Measurements from ENCODE around the gene MICB.
"Not testable (repeated sequence)": the region's sequence is repeated elsewhere in the genome, so short reads cannot be mapped to it uniquely, and the experiment has no call there.

Gene MICB

DNA sequence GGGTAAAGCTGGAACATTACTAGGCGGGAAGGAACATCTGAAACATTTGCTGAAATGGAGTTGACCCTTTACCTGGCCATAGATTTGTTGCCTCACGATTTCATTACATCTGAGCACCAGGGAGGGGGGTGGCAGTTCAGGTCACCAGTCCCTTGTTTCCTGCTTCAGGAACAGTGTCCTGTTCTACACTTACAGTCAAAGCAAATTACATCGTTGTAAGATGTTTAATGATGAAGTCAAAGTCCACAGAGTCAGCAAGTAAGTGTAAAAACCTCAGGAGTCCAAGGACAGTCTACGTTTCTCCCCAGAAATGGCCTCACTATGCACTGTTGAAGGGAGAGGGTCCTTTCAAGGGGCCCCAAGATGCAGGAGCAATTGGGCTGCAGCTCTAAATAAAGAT lies 8.9 kb upstream of the MICB start:
- TF ChIP-seq, protein P1, sequence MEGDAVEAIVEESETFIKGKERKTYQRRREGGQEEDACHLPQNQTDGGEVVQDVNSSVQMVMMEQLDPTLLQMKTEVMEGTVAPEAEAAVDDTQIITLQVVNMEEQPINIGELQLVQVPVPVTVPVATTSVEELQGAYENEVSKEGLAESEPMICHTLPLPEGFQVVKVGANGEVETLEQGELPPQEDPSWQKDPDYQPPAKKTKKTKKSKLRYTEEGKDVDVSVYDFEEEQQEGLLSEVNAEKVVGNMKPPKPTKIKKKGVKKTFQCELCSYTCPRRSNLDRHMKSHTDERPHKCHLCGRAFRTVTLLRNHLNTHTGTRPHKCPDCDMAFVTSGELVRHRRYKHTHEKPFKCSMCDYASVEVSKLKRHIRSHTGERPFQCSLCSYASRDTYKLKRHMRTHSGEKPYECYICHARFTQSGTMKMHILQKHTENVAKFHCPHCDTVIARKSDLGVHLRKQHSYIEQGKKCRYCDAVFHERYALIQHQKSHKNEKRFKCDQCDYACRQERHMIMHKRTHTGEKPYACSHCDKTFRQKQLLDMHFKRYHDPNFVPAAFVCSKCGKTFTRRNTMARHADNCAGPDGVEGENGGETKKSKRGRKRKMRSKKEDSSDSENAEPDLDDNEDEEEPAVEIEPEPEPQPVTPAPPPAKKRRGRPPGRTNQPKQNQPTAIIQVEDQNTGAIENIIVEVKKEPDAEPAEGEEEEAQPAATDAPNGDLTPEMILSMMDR (IDR thresholded peaks at IDR 0.05; ENCODE audit: control insufficient read depth, insufficient read depth, low read depth, low read length, missing control alignments) = no peak
- H3K4me3 ChIP-seq (ENCODE audit: control insufficient read depth, low read depth, low read length) = no peak overlapping the region
- no peak for DNase-seq (ENCODE audit: low read depth)

DNA sequence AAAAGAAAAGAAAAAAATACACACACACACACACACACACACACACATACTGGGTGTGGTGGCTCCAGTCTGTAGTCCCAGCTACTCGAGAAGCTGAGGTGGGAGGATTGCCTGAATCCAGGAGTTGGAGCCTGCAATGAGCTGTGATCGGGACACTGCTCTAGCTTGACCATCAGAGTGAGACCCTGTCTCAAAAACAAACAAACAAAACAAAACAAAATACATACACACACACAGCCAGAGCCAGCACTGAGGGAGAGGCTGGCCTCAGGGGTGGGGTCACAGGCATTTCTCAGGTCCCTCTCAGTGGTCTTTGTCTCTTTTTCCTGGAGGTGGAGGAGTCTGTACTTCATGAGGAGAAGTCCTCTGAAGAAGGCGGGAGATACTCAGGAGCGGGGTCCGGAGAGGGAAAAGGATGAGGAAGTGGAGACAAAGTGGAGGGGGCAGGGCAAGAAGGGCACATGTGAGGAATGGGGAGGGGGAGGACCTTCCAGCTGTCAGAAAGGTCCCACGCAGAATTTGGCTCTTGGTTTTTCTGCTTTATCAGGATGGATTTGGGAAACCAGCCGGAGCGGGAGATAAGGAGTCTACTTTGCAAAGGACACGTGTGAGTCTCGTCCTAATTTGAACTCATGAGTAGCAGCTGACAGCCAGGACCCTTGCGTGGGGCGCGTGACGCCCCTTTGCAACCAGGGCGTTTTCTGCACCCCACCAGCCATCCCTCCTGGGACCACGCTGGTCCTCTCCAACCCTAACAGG lies 7.7 kb upstream of the MICB start:
- TF ChIP-seq, protein P1 (IDR thresholded peaks at IDR 0.05; ENCODE audit: control insufficient read depth, insufficient read depth, low read depth, low read length, missing control alignments) = no peak
- DNase-seq (ENCODE audit: low read depth) = no peak
- no peak overlapping the region for H3K4me3 ChIP-seq (ENCODE audit: control insufficient read depth, low read depth, low read length)

DNA sequence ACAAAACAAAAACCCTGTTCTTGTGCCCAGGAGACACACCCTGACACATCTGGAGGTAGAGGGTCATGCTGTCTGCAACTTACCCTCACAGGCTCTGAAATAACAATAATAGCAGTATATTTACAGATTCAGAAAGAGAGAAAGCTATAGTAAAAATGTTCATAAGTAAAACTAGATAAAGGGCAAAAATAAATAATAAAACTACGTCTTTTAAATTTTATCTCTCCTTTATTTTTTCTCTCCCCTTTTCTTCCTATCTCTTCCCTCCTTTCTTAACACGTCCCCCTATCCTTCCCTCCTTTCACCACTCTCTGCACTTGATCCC lies 4.4 kb upstream of the MICB start:
- peak overlapping the region; percentile 83 for H3K4me3 ChIP-seq (ENCODE audit: control insufficient read depth, low read depth, low read length)
- not testable (repeated sequence) for DNase-seq (ENCODE audit: low read depth)

- DNase-seq (ENCODE audit: low read depth) = no peak
- peak overlapping the region; percentile 83 for H3K4me3 ChIP-seq (ENCODE audit: control insufficient read depth, low read depth, low read length)
Measured at GRCh38 chr6:31493875-31494694, 3.9 kb upstream of the MICB start.

DNA sequence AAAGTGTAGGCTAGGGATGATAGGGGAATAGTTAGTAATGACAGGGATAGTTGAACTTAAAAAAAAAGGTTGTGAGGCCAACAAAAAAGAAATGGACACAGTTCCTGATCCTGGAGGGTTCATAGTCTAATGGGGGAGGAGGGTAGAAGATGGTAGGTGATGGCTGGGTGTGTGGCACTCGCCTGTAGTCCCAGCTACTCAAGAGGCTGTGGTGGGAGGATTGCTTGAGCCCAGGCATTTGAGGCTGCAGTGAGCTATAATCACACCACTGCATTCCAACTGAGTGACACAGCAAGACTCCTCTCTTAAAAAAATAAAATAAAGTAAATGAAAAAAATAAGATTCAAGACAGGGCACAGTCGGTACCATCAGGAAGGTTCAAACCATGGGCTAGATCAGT lies 2.4 kb upstream of the MICB start:
- no peak for DNase-seq (ENCODE audit: low read depth)
- TF ChIP-seq, protein P1 (IDR thresholded peaks at IDR 0.05; ENCODE audit: control insufficient read depth, insufficient read depth, low read depth, low read length, missing control alignments) = no peak
- peak overlapping the region; percentile 83 for H3K4me3 ChIP-seq (ENCODE audit: control insufficient read depth, low read depth, low read length)

More at GRCh38 chr6:31493875-31494694, 3.9 kb upstream of the MICB start:
- TF ChIP-seq, protein P1 (IDR thresholded peaks at IDR 0.05; ENCODE audit: control insufficient read depth, insufficient read depth, low read depth, low read length, missing control alignments) = peak; percentile 95

DNA sequence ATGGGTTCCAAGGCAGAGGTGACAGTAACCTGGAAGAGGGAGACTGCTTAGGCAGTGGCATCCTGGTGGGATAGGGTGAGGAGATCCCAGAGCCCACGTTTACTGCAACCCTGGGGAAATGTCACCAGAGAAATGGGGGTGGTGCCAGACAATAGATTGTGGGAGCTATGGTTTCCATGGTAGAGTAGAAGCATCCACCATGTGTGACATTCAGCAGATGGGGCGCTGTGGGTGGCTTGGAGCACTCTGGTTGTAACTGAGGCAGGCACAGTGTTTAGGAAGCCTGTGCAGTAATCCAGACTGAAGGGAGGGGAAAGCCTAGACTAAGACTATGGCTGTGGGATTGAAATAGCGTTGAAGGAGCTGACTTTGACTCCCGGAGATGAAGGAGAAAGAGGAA lies 1.1 kb upstream of the MICB start:
- H3K4me3 ChIP-seq (ENCODE audit: control insufficient read depth, low read depth, low read length); DNase-seq (ENCODE audit: low read depth): not testable (repeated sequence)

GRCh38 chr6:31498748-31499147 lies 803 bp downstream of the MICB start:
- DNase-seq (ENCODE audit: low read depth) = no peak
- TF ChIP-seq, protein P1 (IDR thresholded peaks at IDR 0.05; ENCODE audit: control insufficient read depth, insufficient read depth, low read depth, low read length, missing control alignments) = no peak
- peak overlapping the region; percentile 19 for H3K4me3 ChIP-seq (ENCODE audit: control insufficient read depth, low read depth, low read length)

DNA sequence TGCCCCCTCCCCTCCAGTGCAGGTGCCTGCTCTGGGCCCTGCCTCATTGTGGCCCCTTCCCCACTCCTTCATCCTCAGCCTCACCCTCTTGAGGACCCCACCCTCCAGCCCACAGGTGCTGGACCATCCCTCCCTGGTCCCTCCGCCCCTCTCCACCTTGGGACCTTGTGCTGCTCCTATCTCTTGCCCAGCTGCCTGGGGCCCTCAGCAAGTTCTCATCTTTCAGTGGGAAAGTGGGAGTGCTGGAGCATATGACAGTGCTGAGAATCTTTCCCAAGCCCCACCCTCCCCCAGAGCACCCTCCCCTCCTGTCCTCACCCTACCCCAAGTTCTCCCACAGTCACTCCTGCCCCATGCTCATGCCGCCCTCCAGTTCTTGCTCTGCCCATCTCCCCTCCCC lies 1.7 kb downstream of the MICB start:
- DNase-seq (ENCODE audit: low read depth); H3K4me3 ChIP-seq (ENCODE audit: control insufficient read depth, low read depth, low read length): not testable (repeated sequence)

Measured in AG09309 (cell line).